ENCODE measurements around the gene IGFBP2. TPM values are rescaled to one million over a fixed set of nuclear protein-coding genes. Genes with fewer than 3 reads are reported as not detected.

Gene IGFBP2
- total RNA-seq, 4 donors from 2014 or later: 10.5 to 155 (median 101) TPM

GRCh38 chr2:216617159-216617815, 15.9 kb upstream of the IGFBP2 start:
- Histone ChIP-seq H3K27ac (no peak overlapping the region), H3K27me3 (no peaks in the 10 kb centered on the region), H3K36me3 (no peaks in the 10 kb centered on the region), H3K9me3 (no peaks in the 10 kb centered on the region), H3K4me3 (no peak overlapping the region), H3K4me1 (peaks cover 0 to 15% (median 4%) of the 10 kb centered on the region in 4 donors)
- TF ChIP-seq EP300 (IDR thresholded peaks at IDR 0.05; ENCODE audit: low read depth) (no peak), POLR2AphosphoS5 (IDR thresholded peaks at IDR 0.05) (no peak), CTCF (IDR thresholded peaks at IDR 0.05) (no peak), POLR2A (IDR thresholded peaks at IDR 0.05) (no peak)
- intact Hi-C loops (cut with DNase I; ENCODE audit: low total_unique reads) (no loop called here), in situ Hi-C loops (cut with MboI; ENCODE audit: low pct_ligation_motif_present in 1 of 4, low pct_unique_long_range_greater_than_20kb in 1 of 4, low sequenced_read_pairs in 3 of 4) (no loop called here)
- 81 to 83% methylated on average over 4 to 13 of the region's 13 CpGs for WGBS, 2 donors (ENCODE audit: low coverage in 1 of 2)
- DNase-seq: no peak

DNA sequence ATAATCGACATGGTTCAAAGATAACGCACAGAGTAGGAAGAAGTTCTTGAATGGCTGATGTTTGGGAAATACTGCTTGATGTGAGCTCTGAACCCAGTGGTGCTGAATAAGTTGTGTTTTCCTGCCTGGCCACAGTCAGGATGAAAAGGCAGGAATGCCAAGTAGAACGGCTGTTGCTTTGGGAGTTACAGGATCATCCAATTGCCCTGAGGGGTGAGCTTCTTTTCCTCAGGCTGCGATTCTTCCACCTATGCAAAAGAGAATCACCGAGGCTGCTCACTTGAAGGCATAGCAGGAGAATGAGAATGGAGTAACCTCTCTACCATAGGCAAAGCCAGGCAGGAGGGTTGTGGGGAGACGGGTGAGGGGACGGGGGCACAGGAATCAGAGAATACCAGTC, 14.4 kb upstream of the IGFBP2 start:
- in situ Hi-C loops (cut with MboI; ENCODE audit: low pct_ligation_motif_present in 1 of 4, low pct_unique_long_range_greater_than_20kb in 1 of 4, low sequenced_read_pairs in 3 of 4): no loop called here
- Histone ChIP-seq H3K36me3 (no peaks in the 10 kb centered on the region), H3K27me3 (no peaks in the 10 kb centered on the region), H3K9me3 (no peaks in the 10 kb centered on the region), H3K27ac (no peak overlapping the region), H3K4me1 (peaks cover 0 to 15% (median 4%) of the 10 kb centered on the region in 4 donors), H3K4me3 (no peak overlapping the region)
- DNase-seq: no peak
- intact Hi-C loops (cut with DNase I; ENCODE audit: low total_unique reads): no loop called here
- WGBS, 2 donors (ENCODE audit: low coverage in 1 of 2): 84 to 94% methylated on average over 3 to 7 of the region's 7 CpGs
- TF ChIP-seq POLR2A (IDR thresholded peaks at IDR 0.05): no peak
- no peak for TF ChIP-seq CTCF (IDR thresholded peaks at IDR 0.05)
- TF ChIP-seq POLR2AphosphoS5 (IDR thresholded peaks at IDR 0.05): no peak
- TF ChIP-seq EP300 (IDR thresholded peaks at IDR 0.05; ENCODE audit: low read depth): no peak

DNA sequence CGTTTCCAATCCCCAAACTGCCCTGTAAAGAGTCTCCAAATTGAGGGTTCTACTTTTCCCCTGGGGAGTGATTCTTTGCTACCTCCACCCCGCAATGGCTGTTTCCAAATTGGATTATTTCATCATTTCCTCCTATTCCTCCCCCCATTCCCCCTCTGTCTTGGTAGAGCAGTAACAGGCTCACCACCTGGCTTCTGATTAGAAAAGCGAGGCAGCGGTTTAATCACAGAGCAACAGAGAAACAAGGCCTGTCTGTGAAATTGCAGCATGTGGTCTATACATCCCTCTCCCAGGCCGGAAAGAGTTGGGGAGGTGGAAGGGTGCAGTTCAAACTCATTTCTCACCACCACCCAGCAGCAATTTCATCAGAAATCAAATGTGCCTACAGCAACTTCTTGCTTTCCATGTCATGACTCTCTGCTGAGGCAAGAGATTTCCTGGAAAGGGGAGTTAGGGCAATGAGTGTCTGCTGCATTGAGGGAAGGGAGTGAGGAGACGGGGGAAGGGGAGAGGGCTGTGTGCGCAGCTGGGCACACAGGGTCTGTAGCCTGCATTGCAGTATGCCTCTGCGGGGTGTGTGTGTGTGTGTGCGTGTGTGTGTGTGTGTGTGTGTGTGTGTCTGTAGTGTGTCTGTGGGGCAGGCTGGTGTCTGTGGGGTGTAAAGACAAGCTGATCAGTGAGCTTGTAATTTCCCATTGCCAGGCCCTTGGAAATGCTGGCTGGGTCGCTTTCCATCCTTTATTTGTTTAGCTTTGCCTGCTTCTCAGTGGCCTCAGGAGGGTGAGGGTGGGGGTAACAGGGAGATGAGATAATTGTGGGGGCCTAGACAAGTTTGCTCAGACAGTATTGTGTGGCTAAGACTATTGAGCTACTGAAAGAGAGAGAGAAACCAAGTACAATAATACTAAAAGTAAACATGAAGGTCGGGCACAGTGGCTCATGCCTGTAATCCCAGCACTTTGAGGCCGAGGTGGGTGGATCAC, 13.5 kb upstream of the IGFBP2 start:
- in situ Hi-C loops (cut with MboI; ENCODE audit: low pct_ligation_motif_present in 1 of 4, low pct_unique_long_range_greater_than_20kb in 1 of 4, low sequenced_read_pairs in 3 of 4) (no loop called here), intact Hi-C loops (cut with DNase I; ENCODE audit: low total_unique reads) (no loop called here)
- Histone ChIP-seq H3K4me3 (no peak overlapping the region), H3K27me3 (no peaks in the 10 kb centered on the region), H3K4me1 (peaks cover 0 to 15% (median 4%) of the 10 kb centered on the region in 4 donors), H3K27ac (no peak overlapping the region), H3K9me3 (no peaks in the 10 kb centered on the region), H3K36me3 (no peaks in the 10 kb centered on the region)
- WGBS, 2 donors (ENCODE audit: low coverage in 1 of 2): 61 to 69% methylated on average over 5 to 12 of the region's 12 CpGs
- TF ChIP-seq EP300 (IDR thresholded peaks at IDR 0.05; ENCODE audit: low read depth) (no peak), CTCF (IDR thresholded peaks at IDR 0.05) (no peak), POLR2A (IDR thresholded peaks at IDR 0.05) (no peak), POLR2AphosphoS5 (IDR thresholded peaks at IDR 0.05) (no peak)
- DNase-seq: no peak

DNA sequence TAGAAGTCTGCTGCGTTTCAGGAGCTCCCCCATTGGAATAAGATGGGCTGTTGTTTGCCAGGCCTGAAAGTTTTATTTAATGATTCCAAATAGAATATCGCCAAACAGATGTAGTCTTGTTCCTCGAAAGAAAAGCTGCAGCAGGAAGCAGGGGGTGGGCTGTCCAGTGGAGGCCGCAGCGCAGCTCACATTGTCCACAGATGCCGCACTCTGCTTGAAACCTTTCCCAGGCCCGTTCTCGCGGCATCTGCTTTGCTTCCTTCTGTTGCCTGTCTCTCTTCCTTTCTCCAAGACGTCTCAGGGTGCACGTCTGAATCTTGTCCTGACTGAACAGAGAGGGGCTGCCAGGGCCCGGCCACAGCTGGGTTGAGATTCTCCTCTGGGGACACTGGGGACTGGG, 12.4 kb upstream of the IGFBP2 start:
- Histone ChIP-seq H3K9me3 (no peaks in the 10 kb centered on the region), H3K4me1 (peaks cover 0 to 15% (median 4%) of the 10 kb centered on the region in 4 donors), H3K27me3 (no peaks in the 10 kb centered on the region), H3K36me3 (no peaks in the 10 kb centered on the region), H3K27ac (peak overlapping the region in 1 of 4 donors; percentile 11), H3K4me3 (no peak overlapping the region)
- intact Hi-C loops (cut with DNase I; ENCODE audit: low total_unique reads): no loop called here
- no peak for DNase-seq
- TF ChIP-seq POLR2A (IDR thresholded peaks at IDR 0.05): no peak
- TF ChIP-seq POLR2AphosphoS5 (IDR thresholded peaks at IDR 0.05): no peak
- TF ChIP-seq EP300 (IDR thresholded peaks at IDR 0.05; ENCODE audit: low read depth): no peak
- no peak for TF ChIP-seq CTCF (IDR thresholded peaks at IDR 0.05)
- in situ Hi-C loops (cut with MboI; ENCODE audit: low pct_ligation_motif_present in 1 of 4, low pct_unique_long_range_greater_than_20kb in 1 of 4, low sequenced_read_pairs in 3 of 4): no loop called here
- 69 to 78% methylated on average over 8 to 12 of the region's 12 CpGs for WGBS, 2 donors (ENCODE audit: low coverage in 1 of 2)
